Neural cell (in vitro differentiated cells): ENCODE data around the gene COL1A1. TPM values are rescaled to one million over a fixed set of nuclear protein-coding genes. Genes with fewer than 3 reads are reported as not detected.

ENCODE experiments used
- H2AFZ ChIP-seq: fragments of 200-600, 300-800 bp; sonication (generic), shearing (Covaris generic); 2 replicates; pipeline ENCODE4 v1.6.0; 2014; ENCODE audit warnings: low read depth, mild to moderate bottlenecking, antibody characterized with exemption, low read length, moderate library complexity
- H3F3A ChIP-seq: fragments of 200-600 bp; shearing (Covaris generic); 2 replicates; pipeline ENCODE4 v1.6.1; 2016; ENCODE audit warnings: mild to moderate bottlenecking, moderate library complexity, mixed read lengths, antibody characterized with exemption, low read length; ENCODE audit not compliant: insufficient read depth, poor library complexity, severe bottlenecking
- H3K27ac ChIP-seq: fragments of 200-600, 300-800 bp; sonication (generic), shearing (Covaris generic); 2 replicates; pipeline ENCODE4 v1.5.1; 2014; ENCODE audit warnings: mild to moderate bottlenecking, low read length, moderate library complexity
- H3K27me3 ChIP-seq: fragments of 300-800, 200-600 bp; sonication (generic), shearing (Covaris generic); 2 replicates; pipeline ENCODE4 v1.6.0; 2014; ENCODE audit warnings: mild to moderate bottlenecking, low read depth, low read length, moderate library complexity; ENCODE audit not compliant: insufficient read depth
- H3K36me3 ChIP-seq: fragments of 300-800, 200-600 bp; sonication (generic), shearing (Covaris generic); 2 replicates; pipeline ENCODE4 v1.5.1; 2014; ENCODE audit warnings: mild to moderate bottlenecking, antibody characterized with exemption, low read length, moderate library complexity; ENCODE audit not compliant: insufficient read depth
- H3K4me2 ChIP-seq: fragments of 300-800, 200-600 bp; sonication (generic), shearing (Covaris generic); 2 replicates; pipeline ENCODE4 v1.6.0; 2014; ENCODE audit warnings: mild to moderate bottlenecking, low read length
- H3K4me3 ChIP-seq: fragments of 300-800, 200-600 bp; sonication (generic), shearing (Covaris generic); 2 replicates; pipeline ENCODE4 v1.5.1; 2014; ENCODE audit warnings: mild to moderate bottlenecking, low read length, moderate library complexity
- H3K79me2 ChIP-seq: fragments of 200-600 bp; shearing (Covaris generic); replicated peaks from 2 replicates; pipeline ENCODE4 v1.6.0; 2014; ENCODE audit warnings: mild to moderate bottlenecking, low read length, moderate library complexity; ENCODE audit not compliant: insufficient read depth
- H3K9ac ChIP-seq: fragments of 300-800, 200-600 bp; sonication (generic), shearing (Covaris generic); 2 replicates; pipeline ENCODE4 v1.6.1; 2016; ENCODE audit warnings: mild to moderate bottlenecking, low read length, mixed read lengths
- H3K9me2 ChIP-seq: fragments of 200-600 bp; shearing (Covaris generic); 2 replicates; pipeline ENCODE4 v1.6.1; 2016; ENCODE audit warnings: mild to moderate bottlenecking, low read length, mixed read lengths; ENCODE audit not compliant: insufficient read depth
- H3K9me3 ChIP-seq: fragments of 200-600, 300-800 bp; sonication (generic), shearing (Covaris generic); 2 replicates; pipeline ENCODE4 v1.6.1; 2016; ENCODE audit warnings: mild to moderate bottlenecking, mixed run types, low read length, moderate library complexity, mixed read lengths
- H4K20me1 ChIP-seq: fragments of 200-600 bp; shearing (Covaris generic); 2 replicates; pipeline ENCODE4 v1.6.1; 2016; ENCODE audit warnings: mild to moderate bottlenecking, mixed run types; ENCODE audit not compliant: insufficient read depth
- CTCF ChIP-seq: fragments of 450-650 bp; IDR thresholded peaks from 2 replicates; pipeline ENCODE4 v1.5.1; 2014; ENCODE audit warnings: antibody characterized with exemption, mild to moderate bottlenecking, moderate library complexity; ENCODE audit not compliant: poor library complexity, severe bottlenecking
- EP300 ChIP-seq: fragments of 450-650 bp; conservative IDR thresholded peaks from 2 replicates; pipeline ENCODE4 v1.6.1; 2014; ENCODE audit warnings: antibody characterized with exemption, mild to moderate bottlenecking, moderate library complexity; ENCODE audit not compliant: poor library complexity, severe bottlenecking
- EZH2 ChIP-seq: fragments of 200-600, 300-800 bp; shearing (Covaris generic), sonication (generic); IDR thresholded peaks from 2 replicates; pipeline ENCODE4 v1.6.1; 2014; ENCODE audit warnings: antibody characterized with exemption, low read length, borderline replicate concordance, mild to moderate bottlenecking; ENCODE audit not compliant: insufficient read depth, poor library complexity, severe bottlenecking
- MXI1 ChIP-seq: fragments of 450-650 bp; conservative IDR thresholded peaks from 2 replicates; pipeline ENCODE4 v1.6.1; 2014; ENCODE audit warnings: antibody characterized with exemption, mild to moderate bottlenecking; ENCODE audit not compliant: poor library complexity, severe bottlenecking
- POLR2AphosphoS5 ChIP-seq: IDR thresholded peaks from 2 replicates; pipeline ENCODE4 v1.6.1; 2012
- RAD21 ChIP-seq: fragments of 450-650 bp; conservative IDR thresholded peaks from 2 replicates; pipeline ENCODE4 v1.6.1; 2014; ENCODE audit warnings: antibody characterized with exemption, mild to moderate bottlenecking, moderate library complexity
- REST ChIP-seq: IDR thresholded peaks from 2 replicates; pipeline ENCODE4 v1.6.1; 2012; ENCODE audit warnings: borderline replicate concordance
- SMC3 ChIP-seq: fragments of 450-650 bp; conservative IDR thresholded peaks from 2 replicates; pipeline ENCODE4 v1.6.1; 2014; ENCODE audit warnings: antibody characterized with exemption, mild to moderate bottlenecking, moderate library complexity; ENCODE audit not compliant: poor library complexity
- TAF1 ChIP-seq: IDR thresholded peaks from 2 replicates; pipeline ENCODE4 v1.6.1; 2012; ENCODE audit warnings: low read depth
- polyA plus RNA-seq: library from polyadenylated mRNA; depleted of rRNA; stranded (reverse); fragments of >200 nt; gene quantifications from 2 replicates; pipeline ENCODE4 v1.2.3, GENCODE V29; 2014

The COL1A1 gene
- polyA plus RNA-seq, 1 donor from 2014 or later: 0.14 TPM

DNA sequence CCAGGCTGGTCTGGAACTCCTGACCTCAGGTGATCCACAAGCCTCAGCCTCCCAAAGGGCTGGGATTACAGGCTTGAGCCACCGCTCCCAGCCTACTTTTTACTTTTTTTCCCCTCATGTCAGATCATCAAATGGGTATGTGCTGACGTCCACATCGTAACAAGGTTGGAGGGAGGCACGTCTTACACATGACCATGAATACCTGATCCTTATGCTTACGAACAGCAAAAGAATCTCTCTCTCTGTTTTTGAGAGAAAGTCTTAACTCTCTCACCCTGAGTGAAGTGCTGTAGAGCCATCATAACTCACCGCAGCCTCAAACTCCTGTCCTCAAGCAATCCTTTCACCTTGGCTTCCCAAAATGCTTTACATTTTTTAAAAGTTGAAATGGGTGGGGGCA, 43.3 kb upstream of the COL1A1 start:
- Histone ChIP-seq H3K4me3 (no peak overlapping the region), H3K79me2 (no peaks in the 10 kb centered on the region), H4K20me1 (no peaks in the 10 kb centered on the region), H2AFZ (no peak overlapping the region), H3K9me2 (no peaks in the 10 kb centered on the region), H3K27me3 (no peaks in the 10 kb centered on the region), H3K4me2 (no peak overlapping the region), H3K9ac (no peak overlapping the region), H3K9me3 (peaks cover 10% of the 10 kb centered on the region), H3F3A (no peaks in the 10 kb centered on the region), H3K36me3 (no peaks in the 10 kb centered on the region), H3K27ac (no peak overlapping the region)
- TF ChIP-seq MXI1: no peak
- TF ChIP-seq TAF1: no peak
- TF ChIP-seq POLR2AphosphoS5: no peak
- no peak for TF ChIP-seq EP300
- TF ChIP-seq RAD21: no peak
- no peak for TF ChIP-seq EZH2
- no peak for TF ChIP-seq CTCF
- TF ChIP-seq REST: no peak
- TF ChIP-seq SMC3: no peak

DNA sequence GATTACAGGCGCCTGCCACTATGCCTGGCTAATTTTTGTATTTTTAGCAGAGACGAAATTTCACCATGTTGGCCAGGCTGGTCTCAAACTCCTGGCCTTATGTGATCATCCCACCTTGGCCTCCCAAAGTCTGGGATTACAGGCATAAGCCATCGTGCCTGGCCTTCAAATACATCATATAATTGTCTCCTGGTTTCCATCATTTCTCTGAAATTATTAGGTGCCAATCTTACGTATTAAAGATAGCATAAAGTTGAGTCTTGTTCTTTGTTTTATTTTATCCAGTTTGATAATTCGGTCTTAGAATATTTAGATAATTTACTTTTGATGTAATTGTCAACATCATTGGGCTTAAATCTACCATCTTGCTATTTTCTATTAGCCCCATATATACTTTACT, 40.0 kb upstream of the COL1A1 start:
- no peak overlapping the region for H3K9ac ChIP-seq
- TF ChIP-seq TAF1 (no peak), SMC3 (no peak), CTCF (no peak), REST (no peak), POLR2AphosphoS5 (no peak)
- H3K9me2 ChIP-seq: no peaks in the 10 kb centered on the region
- H3K9me3 ChIP-seq: no peaks in the 10 kb centered on the region
- H3K27ac ChIP-seq: no peak overlapping the region
- no peak overlapping the region for H3K4me3 ChIP-seq
- no peak overlapping the region for H3K4me2 ChIP-seq
- no peaks in the 10 kb centered on the region for H4K20me1 ChIP-seq
- H3K36me3 ChIP-seq: no peaks in the 10 kb centered on the region
- no peaks in the 10 kb centered on the region for H3K79me2 ChIP-seq
- no peaks in the 10 kb centered on the region for H3F3A ChIP-seq
- H2AFZ ChIP-seq: no peak overlapping the region
- H3K27me3 ChIP-seq: no peaks in the 10 kb centered on the region
